Measurements from ENCODE around the gene ACTN2.
"Not testable (repeated sequence)": the region's sequence is repeated elsewhere in the genome, so short reads cannot be mapped to it uniquely, and the experiment has no call there.

The ACTN2 gene

DNA sequence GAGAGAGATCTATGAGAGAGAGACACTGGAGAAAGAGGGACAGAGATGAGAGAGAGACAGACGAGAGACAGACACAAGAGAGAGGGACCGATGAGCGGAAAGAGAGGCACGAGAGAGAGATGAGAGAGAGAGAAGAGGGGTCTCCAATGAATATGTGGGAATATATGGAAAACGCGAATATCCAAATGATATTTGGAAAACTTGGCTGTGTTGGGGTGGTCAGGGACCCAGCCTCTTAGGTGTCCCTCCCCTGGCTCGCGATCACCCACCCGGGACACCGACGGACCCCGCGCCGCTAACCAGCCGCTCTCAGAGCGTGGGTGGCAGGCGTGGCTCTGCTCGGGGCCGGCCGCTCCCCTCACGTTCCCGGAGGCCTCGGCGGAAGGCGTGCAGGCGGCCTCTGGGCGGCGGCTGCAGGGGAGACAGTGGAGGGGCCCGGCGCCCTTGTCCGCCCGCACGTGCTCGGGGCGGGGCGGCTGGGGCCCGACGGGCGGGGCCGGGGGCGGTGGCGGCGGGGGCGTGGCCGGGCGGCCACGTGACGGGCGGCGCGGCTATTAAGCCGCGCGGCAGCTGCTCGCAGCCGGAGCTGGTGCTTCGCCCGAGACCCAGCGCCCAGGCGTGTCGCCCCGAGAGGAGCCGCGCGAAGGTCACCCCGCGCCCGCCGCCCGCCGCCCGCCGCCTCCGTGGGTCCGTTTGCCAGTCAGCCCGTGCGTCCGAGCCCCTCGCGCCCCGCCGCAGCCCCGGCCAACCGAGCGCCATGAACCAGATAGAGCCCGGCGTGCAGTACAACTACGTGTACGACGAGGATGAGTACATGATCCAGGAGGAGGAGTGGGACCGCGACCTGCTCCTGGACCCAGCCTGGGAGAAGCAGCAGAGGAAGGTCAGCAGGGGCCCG, at the start of gene ACTN2:
Gene ACTN2 (plus strand): TSS at position 583 of the 898 bp plus-strand sequence. CDS start 175 bp downstream, at position 758.
- peak; percentile 15 for DNase-seq (ENCODE audit: low read depth)

- DNase-seq (ENCODE audit: low read depth): no peak
These were observed 47.4 kb upstream of the ACTN2 start for GRCh38 chr1:236638945-236639344.

DNA sequence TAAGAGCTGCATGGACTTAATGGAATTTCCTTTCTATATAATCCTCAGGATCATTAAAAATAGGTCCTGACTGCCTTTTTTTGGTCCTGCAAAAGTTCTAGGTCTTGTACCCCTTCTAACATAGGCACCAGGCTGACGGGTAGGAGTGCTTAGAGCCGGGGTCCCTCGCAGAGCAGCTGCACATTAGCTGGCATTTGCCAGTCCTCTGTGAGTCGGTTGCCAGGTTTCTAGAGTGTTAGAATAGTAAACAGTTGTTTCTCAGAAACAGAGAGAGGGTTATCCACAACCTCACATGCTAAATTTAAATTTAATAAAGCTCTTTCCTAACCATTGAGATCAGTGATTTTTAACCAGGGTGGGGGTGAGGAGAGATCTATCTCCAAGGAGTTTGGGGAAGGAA, 46.6 kb upstream of the ACTN2 start:
- DNase-seq (ENCODE audit: low read depth): no peak

DNA sequence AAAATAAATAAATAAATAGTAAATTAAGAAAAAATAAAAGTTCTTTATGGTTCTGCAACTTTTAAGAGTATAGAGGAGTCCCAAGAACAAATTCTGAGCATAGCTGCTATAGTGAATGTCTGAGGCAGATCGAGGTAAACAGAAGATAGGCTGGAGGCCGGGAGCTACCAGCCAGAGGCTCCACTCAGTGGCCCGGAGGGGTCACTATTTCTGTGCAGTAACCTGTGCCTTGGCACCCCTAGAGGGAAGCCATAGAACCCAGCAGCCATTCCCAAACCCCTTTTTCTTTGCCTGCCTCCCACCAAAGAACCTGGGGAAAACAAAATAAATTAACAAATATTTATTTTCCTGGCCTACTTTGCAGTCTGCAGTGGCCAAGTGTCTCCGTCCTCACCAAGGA, 43.5 kb upstream of the ACTN2 start:
- DNase-seq (ENCODE audit: low read depth): no peak

GRCh38 chr1:236645016-236645680, 41.2 kb upstream of the ACTN2 start:
- DNase-seq (ENCODE audit: low read depth): no peak

GRCh38 chr1:236654511-236654910, 31.8 kb upstream of the ACTN2 start:
- DNase-seq (ENCODE audit: low read depth): no peak

- peak; percentile 5 for DNase-seq (ENCODE audit: low read depth)
These were observed 31.3 kb upstream of the ACTN2 start for GRCh38 chr1:236654957-236655356.

DNA sequence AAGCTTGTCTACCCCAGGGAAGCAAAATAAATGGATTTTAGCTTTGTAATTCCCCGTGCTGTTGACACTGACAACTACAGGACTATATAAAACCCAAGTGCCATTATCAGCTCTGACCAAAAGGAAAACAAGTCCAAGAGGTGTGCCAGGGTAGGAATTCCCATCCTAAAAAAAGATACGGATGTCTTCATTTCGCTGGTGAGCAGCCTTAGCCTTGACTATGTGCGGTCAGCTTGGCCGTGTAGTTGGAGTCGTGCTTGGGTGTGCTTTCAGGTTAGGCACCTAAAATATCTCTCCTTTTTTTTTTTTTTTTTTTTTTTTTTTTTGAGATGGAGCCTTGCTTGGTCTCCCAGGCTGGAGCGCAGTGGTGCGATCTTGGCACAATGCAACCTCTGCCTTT, 28.9 kb upstream of the ACTN2 start:
- DNase-seq (ENCODE audit: low read depth): no peak

GRCh38 chr1:236659792-236660587, 26.3 kb upstream of the ACTN2 start:
- DNase-seq (ENCODE audit: low read depth): no peak

- DNase-seq (ENCODE audit: low read depth): no peak
These were observed 22.4 kb upstream of the ACTN2 start for GRCh38 chr1:236663934-236664333.

DNA sequence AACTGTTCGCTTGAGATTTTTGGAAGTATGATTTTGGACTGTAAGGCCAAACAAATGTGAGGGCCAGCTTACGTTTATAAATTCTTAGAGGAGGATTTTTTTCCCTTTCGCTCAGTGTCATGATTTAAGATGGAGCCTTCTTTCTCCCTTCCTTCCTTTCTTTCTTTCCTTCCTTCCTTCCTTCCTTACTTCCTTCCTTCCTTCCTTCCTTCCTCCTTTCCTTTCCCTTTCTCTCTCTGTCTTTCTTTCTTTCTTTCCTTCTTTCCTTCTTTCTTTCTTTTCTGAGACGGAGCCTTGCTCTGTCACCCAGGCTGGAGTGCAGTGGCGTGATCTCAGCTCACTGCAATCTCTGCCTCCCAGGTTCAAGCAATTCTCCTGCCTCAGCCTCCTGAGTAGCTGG, 17.4 kb upstream of the ACTN2 start:
- DNase-seq (ENCODE audit: low read depth): not testable (repeated sequence)

DNA sequence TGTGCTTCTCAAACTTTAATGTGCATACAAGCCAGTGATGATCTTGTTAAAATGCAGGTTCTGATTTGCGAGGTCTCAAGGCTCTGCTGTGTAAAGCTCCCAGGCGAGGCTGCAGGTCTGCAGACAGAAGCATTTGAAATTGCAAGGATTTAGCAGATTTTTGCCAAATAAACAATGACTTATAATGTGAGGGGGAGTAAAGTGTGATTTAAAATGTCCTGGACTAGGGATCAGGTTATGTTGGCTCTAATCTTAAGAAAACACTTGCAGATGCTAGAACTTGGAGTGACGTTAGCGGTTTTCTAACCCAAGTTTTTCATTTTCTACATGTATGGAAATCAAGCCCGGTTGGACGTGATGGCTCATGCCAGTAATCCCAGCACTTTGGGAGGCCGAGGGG, 16.2 kb upstream of the ACTN2 start:
- DNase-seq (ENCODE audit: low read depth): no peak

GRCh38 chr1:236673289-236673919, 12.9 kb upstream of the ACTN2 start:
- DNase-seq (ENCODE audit: low read depth): no peak

DNA sequence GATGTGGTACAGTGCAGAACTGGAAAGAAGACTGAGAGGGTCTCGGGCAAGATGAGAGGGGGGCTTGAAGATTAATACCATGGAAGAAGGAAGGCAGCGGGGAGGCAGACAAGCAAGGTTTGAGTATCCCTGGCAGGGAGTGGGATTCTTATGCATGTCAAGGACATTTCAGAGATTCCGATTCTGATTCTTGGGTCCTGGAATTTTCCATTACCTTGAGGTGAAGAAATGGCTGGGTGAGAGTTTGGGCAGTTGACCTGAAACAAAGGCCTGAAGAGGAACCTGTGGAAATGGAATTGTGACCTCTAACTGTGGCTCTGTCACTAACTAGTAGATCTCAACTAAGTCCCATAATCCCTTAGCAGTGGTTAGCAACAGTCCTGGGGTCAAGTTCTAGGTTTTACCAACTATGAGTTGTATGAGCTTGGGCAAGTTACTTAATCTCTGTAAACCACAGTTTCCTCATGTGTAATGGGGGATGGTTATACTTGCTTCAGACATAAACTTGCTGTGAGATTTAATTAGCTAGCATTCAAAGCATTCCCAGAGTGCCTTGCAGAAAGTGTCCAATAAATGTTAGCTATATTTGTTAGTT, 8.6 kb upstream of the ACTN2 start:
- no peak for DNase-seq (ENCODE audit: low read depth)

GRCh38 chr1:236681219-236681618, 5.1 kb upstream of the ACTN2 start:
- DNase-seq (ENCODE audit: low read depth): no peak

GRCh38 chr1:236685205-236685916, 938 bp upstream of the ACTN2 start:
- no peak for DNase-seq (ENCODE audit: low read depth)

- no peak for DNase-seq (ENCODE audit: low read depth)
These were observed 489 bp downstream of the ACTN2 start for GRCh38 chr1:236686815-236687160.

GRCh38 chr1:236687273-236687672, 974 bp downstream of the ACTN2 start:
- no peak for DNase-seq (ENCODE audit: low read depth)

DNA sequence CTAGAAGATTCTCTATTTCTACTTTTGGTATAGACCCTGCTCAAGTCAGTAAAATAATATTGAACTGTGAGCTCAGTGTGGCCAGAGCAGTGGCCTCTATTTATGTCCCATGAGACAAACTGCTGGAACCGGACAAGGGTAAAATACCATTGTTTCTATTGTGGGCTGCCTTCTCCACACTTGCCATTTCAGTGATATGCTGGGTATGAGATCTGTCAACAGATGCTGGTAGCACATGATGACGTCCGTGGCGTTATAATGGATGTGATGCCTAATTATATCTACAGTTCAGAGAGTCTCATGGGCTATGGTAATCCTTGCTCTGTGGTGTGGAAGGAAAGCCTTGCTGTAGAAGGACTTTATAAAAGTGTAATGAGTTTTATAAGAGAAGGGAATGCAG, 2.4 kb downstream of the ACTN2 start:
- DNase-seq (ENCODE audit: low read depth): no peak

- DNase-seq (ENCODE audit: low read depth): no peak
These were observed 3.6 kb downstream of the ACTN2 start for GRCh38 chr1:236689713-236690569.

All from EH (cell line).